HEK293 (cell line): Measurements from ENCODE around the gene RNF123.

ENCODE experiments used
- CTCF ChIA-PET: fragments of 350-600 bp; formaldehyde crosslinking; extraction: SDS; loops from one replicate; lab custom pipeline; 2021; ENCODE audit warnings: antibody characterized with exemption; lab: Yijun Ruan, JAX
- POLR2A ChIA-PET: fragments of 300-600 bp; formaldehyde crosslinking; extraction: SDS; loops from one replicate; lab custom pipeline; 2020; ENCODE audit warnings: antibody characterized with exemption, inconsistent platforms; lab: Yijun Ruan, JAX
- H3K27ac ChIP-seq: fragments of 200-500 bp; sonication (Bioruptor generic); 2 replicates; pipeline ENCODE4 v1.5.1; 2014; ENCODE audit warnings: low read depth, low read length, control low read depth, inconsistent platforms; ENCODE audit errors: extremely low read depth
- H3K36me3 ChIP-seq, 2 experiments: fragments of 200-500 bp in 1 of 2; sonication (Bioruptor generic) in 1 of 2; 1 replicate in 1 of 2; 2 replicates in 1 of 2; pipeline ENCODE4 v1.5.1; 2014 to 2017; ENCODE audit warnings: inconsistent platforms in 2 of 2, low read length in 2 of 2; ENCODE audit not compliant: control insufficient read depth in 2 of 2, insufficient read depth in 1 of 2
- H3K4me1 ChIP-seq: fragments of 200-500 bp; sonication (Bioruptor generic); 2 replicates; pipeline ENCODE4 v1.5.1; 2014; ENCODE audit warnings: mild to moderate bottlenecking, low read length, inconsistent platforms; ENCODE audit not compliant: control insufficient read depth, insufficient read depth
- H3K4me3 ChIP-seq: 2 replicates; pipeline ENCODE4 v1.5.1; 2011; ENCODE audit warnings: low read depth, mild to moderate bottlenecking, control low read depth, low read length, moderate library complexity
- H3K9me3 ChIP-seq: fragments of 200-500 bp; sonication (Bioruptor generic); 2 replicates; pipeline ENCODE4 v1.5.1; 2014; ENCODE audit warnings: low read depth, low read length, inconsistent platforms; ENCODE audit not compliant: control insufficient read depth, insufficient read depth
- GFI1B ChIP-seq: fragments of 450-650 bp; formaldehyde crosslinking; IDR thresholded peaks from 2 replicates; pipeline ENCODE4 v1.5.1; 2016; ENCODE audit warnings: missing biosample characterization, missing genetic modification characterization
- GLI4 ChIP-seq: fragments of 450-650 bp; formaldehyde crosslinking; IDR thresholded peaks from 2 replicates; pipeline ENCODE4 v1.5.1; 2016; ENCODE audit warnings: missing biosample characterization, missing genetic modification characterization
- GLIS1 ChIP-seq: fragments of 450-650 bp; formaldehyde crosslinking; IDR thresholded peaks from 2 replicates; pipeline ENCODE4 v1.5.1; 2016; ENCODE audit warnings: missing biosample characterization, missing genetic modification characterization
- HOXA7 ChIP-seq: sonication (generic); formaldehyde crosslinking; IDR thresholded peaks from 2 replicates; pipeline ENCODE4 v1.8.1; 2022; ENCODE audit warnings: missing genetic modification reagents, borderline replicate concordance
- KLF7 ChIP-seq: fragments of 450-650 bp; formaldehyde crosslinking; IDR thresholded peaks from 2 replicates; pipeline ENCODE4 v1.5.1; 2016; ENCODE audit warnings: missing biosample characterization, missing genetic modification characterization, borderline replicate concordance
- MEIS1 ChIP-seq: sonication (generic); formaldehyde crosslinking; IDR thresholded peaks from 2 replicates; pipeline ENCODE4 v1.8.1; 2022; ENCODE audit warnings: missing genetic modification reagents, mild to moderate bottlenecking, borderline replicate concordance
- ZNF146 ChIP-seq: fragments of 450-650 bp; formaldehyde crosslinking; IDR thresholded peaks from 2 replicates; pipeline ENCODE4 v1.5.1; 2016; ENCODE audit warnings: missing biosample characterization, missing genetic modification characterization
- ZNF157 ChIP-seq: fragments of 450-650 bp; formaldehyde crosslinking; IDR thresholded peaks from 2 replicates; pipeline ENCODE4 v1.5.1; 2016; ENCODE audit warnings: missing biosample characterization, missing genetic modification characterization
- ZNF223 ChIP-seq: fragments of 450-650 bp; formaldehyde crosslinking; IDR thresholded peaks from 2 replicates; pipeline ENCODE4 v1.5.1; 2016; ENCODE audit warnings: missing biosample characterization, missing genetic modification characterization
- ZNF248 ChIP-seq: fragments of 450-650 bp; formaldehyde crosslinking; IDR thresholded peaks from 2 replicates; pipeline ENCODE4 v1.5.1; 2017; ENCODE audit warnings: missing biosample characterization, missing genetic modification characterization
- ZNF366 ChIP-seq: fragments of 450-650 bp; formaldehyde crosslinking; conservative IDR thresholded peaks from 2 replicates; pipeline ENCODE4 v1.5.1; 2016; ENCODE audit warnings: missing biosample characterization, missing genetic modification characterization
- ZNF394 ChIP-seq: fragments of 450-650 bp; formaldehyde crosslinking; IDR thresholded peaks from 2 replicates; pipeline ENCODE4 v1.5.1; 2016; ENCODE audit warnings: missing biosample characterization, missing genetic modification characterization, mild to moderate bottlenecking, moderate library complexity, borderline replicate concordance
- ZNF549 ChIP-seq: fragments of 450-650 bp; IDR thresholded peaks from 2 replicates; pipeline ENCODE4 v1.5.1; 2018; ENCODE audit warnings: missing biosample characterization, missing genetic modification characterization, mild to moderate bottlenecking, inconsistent platforms, moderate library complexity
- ZNF623 ChIP-seq: fragments of 450-650 bp; formaldehyde crosslinking; IDR thresholded peaks from 2 replicates; pipeline ENCODE4 v1.5.1; 2016; ENCODE audit warnings: missing biosample characterization, missing genetic modification characterization
- ZNF626 ChIP-seq: fragments of 450-650 bp; sonication (Bioruptor Pico); formaldehyde crosslinking; IDR thresholded peaks from 2 replicates; pipeline ENCODE4 v1.5.1; 2018; ENCODE audit warnings: missing biosample characterization, missing genetic modification characterization, inconsistent platforms
- ZNF645 ChIP-seq: fragments of 450-650 bp; formaldehyde crosslinking; IDR thresholded peaks from 2 replicates; pipeline ENCODE4; 2016; ENCODE audit warnings: missing biosample characterization, missing genetic modification characterization
- ZNF664 ChIP-seq: fragments of 450-650 bp; formaldehyde crosslinking; IDR thresholded peaks from 2 replicates; pipeline ENCODE4 v1.5.1; 2016; ENCODE audit warnings: missing biosample characterization, missing genetic modification characterization
- ZNF692 ChIP-seq: fragments of 450-650 bp; formaldehyde crosslinking; IDR thresholded peaks from 2 replicates; pipeline ENCODE4 v1.5.1; 2016; ENCODE audit warnings: missing biosample characterization, missing genetic modification characterization
- ZNF701 ChIP-seq: fragments of 450-650 bp; formaldehyde crosslinking; IDR thresholded peaks from 2 replicates; pipeline ENCODE4 v1.5.1; 2016; ENCODE audit warnings: missing biosample characterization, missing genetic modification characterization
- ZNF776 ChIP-seq: fragments of 450-650 bp; formaldehyde crosslinking; IDR thresholded peaks from 2 replicates; pipeline ENCODE4 v1.5.0; 2017; ENCODE audit warnings: missing biosample characterization, missing genetic modification characterization, borderline replicate concordance
- ZNF777 ChIP-seq: fragments of 450-650 bp; formaldehyde crosslinking; IDR thresholded peaks from 2 replicates; pipeline ENCODE4 v1.5.1; 2017; ENCODE audit warnings: missing biosample characterization, missing genetic modification characterization, borderline replicate concordance
- ZSCAN16 ChIP-seq: fragments of 450-650 bp; formaldehyde crosslinking; IDR thresholded peaks from 2 replicates; pipeline ENCODE4 v1.5.1; 2016; ENCODE audit warnings: missing biosample characterization, missing genetic modification characterization
- TF ChIP-seq, protein P1 (sequence below): fragments of 450-650 bp; formaldehyde crosslinking; IDR thresholded peaks from 2 replicates; pipeline ENCODE4 v1.5.1; 2017; ENCODE audit warnings: missing biosample characterization, missing genetic modification characterization
- TF ChIP-seq, protein P2 (sequence below): fragments of 450-650 bp; formaldehyde crosslinking; IDR thresholded peaks from 2 replicates; pipeline ENCODE4 v1.5.1; 2017; ENCODE audit warnings: missing biosample characterization, missing genetic modification characterization
- TF ChIP-seq, protein P3 (sequence below): fragments of 450-650 bp; formaldehyde crosslinking; IDR thresholded peaks from 2 replicates; pipeline ENCODE4 v1.5.1; 2016; ENCODE audit warnings: missing biosample characterization, missing genetic modification characterization

The RNF123 gene

GRCh38 chr3:49647741-49648140 lies 41.6 kb upstream of the RNF123 start (continued):
- TF ChIP-seq, protein P1, sequence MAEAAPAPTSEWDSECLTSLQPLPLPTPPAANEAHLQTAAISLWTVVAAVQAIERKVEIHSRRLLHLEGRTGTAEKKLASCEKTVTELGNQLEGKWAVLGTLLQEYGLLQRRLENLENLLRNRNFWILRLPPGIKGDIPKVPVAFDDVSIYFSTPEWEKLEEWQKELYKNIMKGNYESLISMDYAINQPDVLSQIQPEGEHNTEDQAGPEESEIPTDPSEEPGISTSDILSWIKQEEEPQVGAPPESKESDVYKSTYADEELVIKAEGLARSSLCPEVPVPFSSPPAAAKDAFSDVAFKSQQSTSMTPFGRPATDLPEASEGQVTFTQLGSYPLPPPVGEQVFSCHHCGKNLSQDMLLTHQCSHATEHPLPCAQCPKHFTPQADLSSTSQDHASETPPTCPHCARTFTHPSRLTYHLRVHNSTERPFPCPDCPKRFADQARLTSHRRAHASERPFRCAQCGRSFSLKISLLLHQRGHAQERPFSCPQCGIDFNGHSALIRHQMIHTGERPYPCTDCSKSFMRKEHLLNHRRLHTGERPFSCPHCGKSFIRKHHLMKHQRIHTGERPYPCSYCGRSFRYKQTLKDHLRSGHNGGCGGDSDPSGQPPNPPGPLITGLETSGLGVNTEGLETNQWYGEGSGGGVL, result peak; percentile 19; the same call in 1 of the 2 replicates
- no peak for TF ChIP-seq ZNF146 (tag by site-specific recombination)
- peak; percentile 58 for TF ChIP-seq GLIS1 (tag by site-specific recombination)
- no peak for TF ChIP-seq ZNF248 (tag by site-specific recombination)
- no peak for TF ChIP-seq ZSCAN16
- TF ChIP-seq ZNF692 (tag by site-specific recombination), result peak; percentile 41; the same call in 1 of the 2 replicates
- peak; percentile 19; the same call in 1 of the 2 replicates for TF ChIP-seq ZNF623 (tag by site-specific recombination)
- peak; percentile 42; the same call in 1 of the 2 replicates for TF ChIP-seq ZNF223

GRCh38 chr3:49648354-49649019 lies 40.9 kb upstream of the RNF123 start:
- Histone ChIP-seq H3K36me3 (no peaks in the 10 kb centered on the region), H3K27ac (no peak overlapping the region), H3K4me3 (no peak overlapping the region), H3K9me3 (no peaks in the 10 kb centered on the region), H3K4me1 (no peaks in the 10 kb centered on the region)
- TF ChIP-seq, protein P2, sequence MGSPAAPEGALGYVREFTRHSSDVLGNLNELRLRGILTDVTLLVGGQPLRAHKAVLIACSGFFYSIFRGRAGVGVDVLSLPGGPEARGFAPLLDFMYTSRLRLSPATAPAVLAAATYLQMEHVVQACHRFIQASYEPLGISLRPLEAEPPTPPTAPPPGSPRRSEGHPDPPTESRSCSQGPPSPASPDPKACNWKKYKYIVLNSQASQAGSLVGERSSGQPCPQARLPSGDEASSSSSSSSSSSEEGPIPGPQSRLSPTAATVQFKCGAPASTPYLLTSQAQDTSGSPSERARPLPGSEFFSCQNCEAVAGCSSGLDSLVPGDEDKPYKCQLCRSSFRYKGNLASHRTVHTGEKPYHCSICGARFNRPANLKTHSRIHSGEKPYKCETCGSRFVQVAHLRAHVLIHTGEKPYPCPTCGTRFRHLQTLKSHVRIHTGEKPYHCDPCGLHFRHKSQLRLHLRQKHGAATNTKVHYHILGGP (tag by site-specific recombination), result no peak
- peak; percentile 36; the same call in 1 of the 2 replicates for TF ChIP-seq GLIS1 (tag by site-specific recombination)
- ChIA-PET CTCF (no interaction called here), POLR2A (no interaction called here)

DNA sequence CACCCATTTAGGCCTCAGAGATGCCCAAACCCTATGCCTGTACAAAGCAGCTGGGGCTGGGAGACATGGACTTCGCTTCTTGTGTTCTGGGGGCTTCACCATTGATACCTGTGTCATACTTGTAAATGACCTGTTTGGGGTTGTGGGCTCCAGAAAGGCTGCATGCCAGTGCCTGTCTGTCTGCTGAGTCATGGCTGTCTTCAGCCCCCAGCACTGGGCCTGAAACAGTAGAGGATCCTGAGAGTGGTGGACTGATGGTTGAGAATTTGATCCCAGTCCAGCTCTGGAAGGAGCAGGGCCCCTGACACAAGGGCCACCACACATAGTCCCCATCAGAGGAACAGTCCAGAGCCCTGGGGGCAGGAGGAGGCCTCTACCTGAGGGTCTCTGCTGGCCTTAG lies 39.8 kb upstream of the RNF123 start:
- CTCF ChIA-PET, result no interaction called here
- POLR2A ChIA-PET, result no interaction called here
- no peaks in the 10 kb centered on the region for H3K36me3 ChIP-seq
- no peak overlapping the region for H3K27ac ChIP-seq
- H3K4me1 ChIP-seq, result no peaks in the 10 kb centered on the region
- no peaks in the 10 kb centered on the region for H3K9me3 ChIP-seq
- no peak overlapping the region for H3K4me3 ChIP-seq
- no peak for TF ChIP-seq GLI4 (tag by site-specific recombination)
- TF ChIP-seq ZNF549 (tag by site-specific recombination), result no peak
- TF ChIP-seq ZNF394, result no peak
- no peak for TF ChIP-seq ZNF157 (tag by site-specific recombination)
- no peak for TF ChIP-seq ZNF664 (tag by site-specific recombination)
- no peak for TF ChIP-seq ZNF776
- TF ChIP-seq GFI1B (tag by site-specific recombination), result no peak
- no peak for TF ChIP-seq KLF7 (tag by site-specific recombination)
- no peak for TF ChIP-seq ZNF645 (tag by site-specific recombination)
- TF ChIP-seq HOXA7 (CRISPR knock-in tag), result no peak
- no peak for TF ChIP-seq ZNF777
- no peak for TF ChIP-seq ZNF626 (tag by site-specific recombination)
- TF ChIP-seq, protein P3, sequence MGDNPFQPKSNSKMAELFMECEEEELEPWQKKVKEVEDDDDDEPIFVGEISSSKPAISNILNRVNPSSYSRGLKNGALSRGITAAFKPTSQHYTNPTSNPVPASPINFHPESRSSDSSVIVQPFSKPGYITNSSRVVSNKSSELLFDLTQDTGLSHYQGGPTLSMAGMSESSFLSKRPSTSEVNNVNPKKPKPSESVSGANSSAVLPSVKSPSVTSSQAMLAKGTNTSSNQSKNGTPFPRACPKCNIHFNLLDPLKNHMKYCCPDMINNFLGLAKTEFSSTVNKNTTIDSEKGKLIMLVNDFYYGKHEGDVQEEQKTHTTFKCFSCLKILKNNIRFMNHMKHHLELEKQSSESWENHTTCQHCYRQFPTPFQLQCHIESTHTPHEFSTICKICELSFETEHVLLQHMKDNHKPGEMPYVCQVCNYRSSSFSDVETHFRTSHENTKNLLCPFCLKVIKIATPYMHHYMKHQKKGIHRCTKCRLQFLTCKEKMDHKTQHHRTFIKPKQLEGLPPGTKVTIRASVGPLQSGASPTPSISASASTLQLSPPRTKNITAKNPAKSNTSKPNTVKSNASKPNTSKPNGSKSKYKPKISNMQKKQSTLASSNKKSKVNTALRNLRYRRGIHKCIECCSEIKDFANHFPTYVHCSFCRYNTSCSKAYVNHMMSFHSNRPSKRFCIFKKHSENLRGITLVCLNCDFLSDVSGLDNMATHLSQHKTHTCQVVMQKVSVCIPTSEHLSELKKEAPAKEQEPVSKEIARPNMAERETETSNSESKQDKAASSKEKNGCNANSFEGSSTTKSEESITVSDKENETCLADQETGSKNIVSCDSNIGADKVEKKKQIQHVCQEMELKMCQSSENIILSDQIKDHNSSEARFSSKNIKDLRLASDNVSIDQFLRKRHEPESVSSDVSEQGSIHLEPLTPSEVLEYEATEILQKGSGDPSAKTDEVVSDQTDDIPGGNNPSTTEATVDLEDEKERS (tag by site-specific recombination), result no peak
- no peak for TF ChIP-seq MEIS1 (CRISPR knock-in tag)
- no peak for TF ChIP-seq ZNF701 (tag by site-specific recombination)
- no peak for TF ChIP-seq ZNF366 (tag by site-specific recombination)
